HL-60 (cell line): Measurements from ENCODE around the gene DYNLRB1.

Source experiments
- DNase-seq, 2 experiments: peaks; one replicate each; pipeline ENCODE4 v3.0.0-alpha.2; 2010 to 2020; ENCODE audit warnings: low read depth in 1 of 2, low spot score in 1 of 2
- H3K27ac ChIP-seq: fragments of 250-450 bp; sonication (Bioruptor Pico); replicated peaks from 2 replicates; pipeline ENCODE4 v1.5.1; 2020; ENCODE audit warnings: mild to moderate bottlenecking, moderate library complexity
- H3K27me3 ChIP-seq: fragments of 250-450 bp; sonication (Bioruptor Pico); 2 replicates; pipeline ENCODE4 v1.5.1; 2021; ENCODE audit warnings: mild to moderate bottlenecking, moderate library complexity; ENCODE audit not compliant: insufficient read depth, poor library complexity, severe bottlenecking
- H3K4me3 ChIP-seq: replicated peaks from 2 replicates; pipeline ENCODE4 v1.5.1; 2011; ENCODE audit warnings: mild to moderate bottlenecking, control low read depth, low read length; ENCODE audit not compliant: insufficient read depth
- GABPA ChIP-seq: IDR thresholded peaks from 2 replicates; pipeline ENCODE4 v1.6.1; 2012; ENCODE audit warnings: low read depth
- POLR2AphosphoS5 ChIP-seq: IDR thresholded peaks from 2 replicates; pipeline ENCODE4 v1.6.1; 2012; ENCODE audit warnings: low read depth
- REST ChIP-seq: IDR thresholded peaks from 2 replicates; pipeline ENCODE4 v1.6.1; 2012; ENCODE audit warnings: low read depth; ENCODE audit not compliant: insufficient replicate concordance
- SPI1 ChIP-seq: IDR thresholded peaks from 2 replicates; pipeline ENCODE4 v1.6.1; 2012; ENCODE audit warnings: low read depth, mild to moderate bottlenecking, borderline replicate concordance
- TF ChIP-seq, protein P1 (sequence below): IDR thresholded peaks from one replicate; pipeline ENCODE4 v1.5.1; 2011; ENCODE audit warnings: low read length, control low read depth, inconsistent platforms; ENCODE audit not compliant: insufficient read depth

The DYNLRB1 gene

DNA sequence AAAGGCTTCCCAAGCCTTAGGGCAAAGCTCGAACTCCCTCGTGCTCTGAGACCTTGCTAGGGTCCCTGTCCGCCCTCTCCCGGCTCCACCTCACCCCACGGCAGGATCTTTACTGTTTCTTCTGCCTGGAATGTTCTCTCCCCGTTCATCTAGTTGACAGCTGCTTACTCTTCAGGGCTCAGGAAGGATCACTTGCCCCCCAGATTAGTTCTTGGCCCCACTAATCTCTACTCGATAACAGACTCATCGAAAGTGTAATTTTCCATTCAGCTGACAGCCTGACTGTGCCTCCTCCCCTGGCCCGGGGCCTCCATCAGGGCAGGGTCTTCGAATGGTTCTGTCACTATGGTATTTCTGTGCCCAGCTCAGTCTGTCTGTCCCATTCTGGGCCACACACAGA is 45.4 kb downstream of the DYNLRB1 start:
- H3K27me3 ChIP-seq: no peaks in the 10 kb centered on the region
- no peak overlapping the region for H3K4me3 ChIP-seq
- no peak for DNase-seq
- H3K27ac ChIP-seq: no peak overlapping the region
- no peak for TF ChIP-seq GABPA

GRCh38 chr20:34562641-34563040 is 46.4 kb downstream of the DYNLRB1 start:
- Histone ChIP-seq H3K4me3 (no peak overlapping the region), H3K27ac (no peak overlapping the region), H3K27me3 (no peaks in the 10 kb centered on the region)
- DNase-seq: peak in 1 of 2 experiments; percentile 4
- no peak for TF ChIP-seq GABPA

DNA sequence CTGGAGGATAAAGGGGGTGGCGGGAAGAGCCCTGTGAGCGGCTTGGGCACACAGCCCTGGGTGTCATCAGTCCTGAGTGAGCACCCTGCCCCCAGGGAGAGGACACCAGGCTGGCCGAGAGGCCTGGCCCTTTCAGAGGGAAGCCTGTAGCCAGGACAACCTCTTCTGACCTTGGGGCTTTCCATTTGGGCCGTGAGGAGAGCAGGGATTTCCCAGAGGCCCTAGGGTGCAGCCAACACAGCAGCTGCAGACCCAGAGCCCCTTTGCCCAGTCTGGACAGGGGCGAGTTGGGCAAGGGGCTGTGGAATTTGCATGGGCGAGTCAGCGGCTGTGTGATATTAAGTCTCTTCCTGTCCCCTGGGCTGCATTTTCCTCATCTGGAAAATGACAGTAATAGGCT is 48.6 kb downstream of the DYNLRB1 start:
- Histone ChIP-seq H3K27ac (no peak overlapping the region), H3K27me3 (no peaks in the 10 kb centered on the region), H3K4me3 (no peak overlapping the region)
- DNase-seq: no peak
- TF ChIP-seq POLR2AphosphoS5 (no peak), GABPA (no peak), SPI1 (no peak), REST (no peak)
- TF ChIP-seq, protein P1, sequence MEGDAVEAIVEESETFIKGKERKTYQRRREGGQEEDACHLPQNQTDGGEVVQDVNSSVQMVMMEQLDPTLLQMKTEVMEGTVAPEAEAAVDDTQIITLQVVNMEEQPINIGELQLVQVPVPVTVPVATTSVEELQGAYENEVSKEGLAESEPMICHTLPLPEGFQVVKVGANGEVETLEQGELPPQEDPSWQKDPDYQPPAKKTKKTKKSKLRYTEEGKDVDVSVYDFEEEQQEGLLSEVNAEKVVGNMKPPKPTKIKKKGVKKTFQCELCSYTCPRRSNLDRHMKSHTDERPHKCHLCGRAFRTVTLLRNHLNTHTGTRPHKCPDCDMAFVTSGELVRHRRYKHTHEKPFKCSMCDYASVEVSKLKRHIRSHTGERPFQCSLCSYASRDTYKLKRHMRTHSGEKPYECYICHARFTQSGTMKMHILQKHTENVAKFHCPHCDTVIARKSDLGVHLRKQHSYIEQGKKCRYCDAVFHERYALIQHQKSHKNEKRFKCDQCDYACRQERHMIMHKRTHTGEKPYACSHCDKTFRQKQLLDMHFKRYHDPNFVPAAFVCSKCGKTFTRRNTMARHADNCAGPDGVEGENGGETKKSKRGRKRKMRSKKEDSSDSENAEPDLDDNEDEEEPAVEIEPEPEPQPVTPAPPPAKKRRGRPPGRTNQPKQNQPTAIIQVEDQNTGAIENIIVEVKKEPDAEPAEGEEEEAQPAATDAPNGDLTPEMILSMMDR: no peak

- H3K27ac ChIP-seq: no peak overlapping the region
- no peak for DNase-seq
- TF ChIP-seq, protein P1: no peak
- no peak for TF ChIP-seq POLR2AphosphoS5
- no peak for TF ChIP-seq GABPA
- TF ChIP-seq SPI1: no peak
- TF ChIP-seq REST: no peak
- H3K4me3 ChIP-seq: no peak overlapping the region
- H3K27me3 ChIP-seq: no peaks in the 10 kb centered on the region
Measured at GRCh38 chr20:34566978-34567891, 51.0 kb downstream of the DYNLRB1 start.
